Measurements from ENCODE around the gene C2orf80. TPM values are rescaled to one million over a fixed set of nuclear protein-coding genes. Genes with fewer than 3 reads are reported as not detected.

The C2orf80 gene
- total and polyA plus RNA-seq, 9 of the 15 experiments (the other 6 are each of a cell fraction or from before 2014, with no cell fraction given): not detected

DNA sequence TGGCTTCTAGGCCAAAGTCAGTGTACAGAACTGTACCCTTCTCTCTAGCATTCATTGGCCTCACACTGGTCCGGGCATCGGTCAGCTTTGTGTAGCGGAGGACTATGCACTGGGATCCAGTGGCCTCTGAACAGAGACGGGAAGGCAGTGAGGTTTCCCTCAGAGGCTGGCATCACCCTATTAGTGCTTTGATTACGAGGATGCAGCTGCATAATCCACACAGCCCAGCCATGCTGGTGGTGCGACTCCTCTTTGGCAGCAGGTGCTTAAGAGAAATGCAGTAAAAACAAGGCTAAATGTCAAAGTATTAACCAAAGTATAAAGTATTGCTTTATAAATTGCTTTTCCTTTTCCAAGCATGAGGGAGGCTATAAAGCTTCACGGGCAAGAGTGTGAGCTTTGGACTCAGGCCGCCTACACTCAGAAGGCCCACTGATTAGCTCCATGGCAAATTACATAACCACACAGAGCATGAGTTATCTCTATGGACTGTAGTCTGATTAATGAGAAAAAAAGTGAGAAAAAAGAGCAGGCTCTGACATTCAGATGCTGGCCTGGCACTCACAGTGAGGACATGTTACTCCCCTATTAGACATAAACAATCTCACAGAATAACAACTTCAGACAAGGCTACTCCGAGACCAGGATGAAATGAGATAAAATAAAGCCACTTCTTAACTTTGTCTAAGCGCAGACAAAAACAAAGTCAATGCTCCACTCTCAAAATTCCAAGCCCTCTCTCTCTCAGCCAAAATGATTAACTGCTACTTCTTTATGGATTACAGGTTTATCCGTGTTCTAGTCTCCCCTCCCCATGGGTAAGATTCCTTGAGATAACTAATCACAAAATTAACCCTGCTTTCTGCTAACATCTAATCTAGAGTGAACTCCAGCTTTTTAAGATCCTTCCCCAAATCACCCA, 53.8 kb downstream of the C2orf80 start:
- H3K9ac ChIP-seq (ENCODE audit: insufficient read depth in 1 of 2, low read depth in 2 of 2, low read length in 2 of 2): no peak overlapping the region
- no peaks in the 10 kb centered on the region for H3K27me3 ChIP-seq (ENCODE audit: control insufficient read depth in 2 of 2, insufficient read depth in 2 of 2, low read length in 2 of 2)
- H3K4me3 ChIP-seq: no peak overlapping the region
- WGBS (ENCODE audit: insufficient coverage, low coverage, missing lambda C conversion rate): 55% methylated on average over 10 of the region's 11 CpGs
- H2AFZ ChIP-seq (ENCODE audit: low read depth, low read length): no peak overlapping the region
- no peaks in the 10 kb centered on the region for H4K20me1 ChIP-seq (replicated peaks; ENCODE audit: control insufficient read depth, insufficient read depth, low read length)
- no peak for ATAC-seq
- FAIRE-seq: no peak
- POLR2A ChIA-PET: interaction anchor here (0.5 kb wide), 2 partner anchors 13 to 131 kb away, joined by 3 read pairs; no protein-coding TSS in a partner anchor
- no peak for DNase-seq (ENCODE audit: extremely low read depth in 1 of 4, low spot score in 3 of 4)
- H3K9me3 ChIP-seq (replicated peaks; ENCODE audit: control insufficient read depth, insufficient read depth, low read depth, low read length): no peaks in the 10 kb centered on the region
- no peak for TF ChIP-seq C11orf30 (IDR thresholded peaks at IDR 0.05; ENCODE audit: low read depth)
- no peak for TF ChIP-seq CHD1 (IDR thresholded peaks at IDR 0.05; ENCODE audit: low read length)
- TF ChIP-seq RHOXF2B (CRISPR knock-in tag; conservative IDR thresholded peaks at IDR 0.05): no peak
- TF ChIP-seq, protein P1, sequence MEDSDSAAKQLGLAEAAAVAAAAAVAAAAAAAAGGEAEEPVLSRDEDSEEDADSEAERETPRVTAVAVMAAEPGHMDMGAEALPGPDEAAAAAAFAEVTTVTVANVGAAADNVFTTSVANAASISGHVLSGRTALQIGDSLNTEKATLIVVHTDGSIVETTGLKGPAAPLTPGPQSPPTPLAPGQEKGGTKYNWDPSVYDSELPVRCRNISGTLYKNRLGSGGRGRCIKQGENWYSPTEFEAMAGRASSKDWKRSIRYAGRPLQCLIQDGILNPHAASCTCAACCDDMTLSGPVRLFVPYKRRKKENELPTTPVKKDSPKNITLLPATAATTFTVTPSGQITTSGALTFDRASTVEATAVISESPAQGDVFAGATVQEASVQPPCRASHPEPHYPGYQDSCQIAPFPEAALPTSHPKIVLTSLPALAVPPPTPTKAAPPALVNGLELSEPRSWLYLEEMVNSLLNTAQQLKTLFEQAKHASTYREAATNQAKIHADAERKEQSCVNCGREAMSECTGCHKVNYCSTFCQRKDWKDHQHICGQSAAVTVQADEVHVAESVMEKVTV (CRISPR knock-in tag; IDR thresholded peaks at IDR 0.05): no peak
- TF ChIP-seq SIRT6 (IDR thresholded peaks at IDR 0.05; ENCODE audit: low read depth, low read length): no peak
- TF ChIP-seq PHF20 (IDR thresholded peaks at IDR 0.05; ENCODE audit: partially characterized antibody): no peak
- TF ChIP-seq NONO (IDR thresholded peaks at IDR 0.05; ENCODE audit: low read depth in 2 of 2, low read length in 1 of 2): no peak
- H3K9me1 ChIP-seq (ENCODE audit: control insufficient read depth, insufficient read depth, low read length): no peaks in the 10 kb centered on the region
- BruUV-seq (replicated peaks): no TSS peak
- intact Hi-C loops (cut with micrococcal nuclease) (no loop called here), in situ Hi-C loops (cut with MboI) (no loop called here)
- CTCF ChIA-PET (ENCODE audit: low intra/inter-chr PET ratio): no interaction called here
- no peaks in the 10 kb centered on the region for H3K79me2 ChIP-seq (ENCODE audit: control insufficient read depth, insufficient read depth, low read length)
- no peaks in the 10 kb centered on the region for H3K36me3 ChIP-seq (ENCODE audit: control insufficient read depth, insufficient read depth, low read length)
- H3K4me2 ChIP-seq (ENCODE audit: insufficient read depth, low read length): no peak overlapping the region
- H3K4me1 ChIP-seq (replicated peaks in 1 of 2; ENCODE audit: control insufficient read depth in 2 of 2, insufficient read depth in 2 of 2, low read length in 2 of 2): no peaks in the 10 kb centered on the region
- H3K27ac ChIP-seq (ENCODE audit: extremely low read depth, low read depth, low read length): no peak overlapping the region

Measured in K562 (cell line).